HEK293T (cell line): ENCODE measurements around the gene VWC2.

ENCODE experiments used
- CTCF ChIA-PET: fragments of 350-600 bp; formaldehyde crosslinking; extraction: SDS; loops from one replicate; lab custom pipeline; 2021; ENCODE audit warnings: antibody characterized with exemption, inconsistent platforms; lab: Yijun Ruan, JAX
- POLR2A ChIA-PET: fragments of 350-600 bp; formaldehyde crosslinking; extraction: SDS; loops from one replicate; lab custom pipeline; 2020; ENCODE audit warnings: antibody characterized with exemption, inconsistent platforms; lab: Yijun Ruan, JAX
- DNase-seq: peaks from one replicate; pipeline ENCODE4 v3.0.0; 2012; ENCODE audit warnings: mixed read lengths; ENCODE audit errors: extremely low spot score
- ARNT ChIP-seq: fragments of 450-650 bp; IDR thresholded peaks from 2 replicates; pipeline ENCODE4 v1.6.1; 2017; ENCODE audit warnings: mild to moderate bottlenecking
- BHLHE40 ChIP-seq: fragments of 450-650 bp; IDR thresholded peaks from 2 replicates; pipeline ENCODE4 v1.6.1; 2016; ENCODE audit warnings: mild to moderate bottlenecking, moderate library complexity, borderline replicate concordance
- CTBP1 ChIP-seq: fragments of 450-650 bp; IDR thresholded peaks from 2 replicates; pipeline ENCODE4 v1.6.1; 2016; ENCODE audit warnings: borderline replicate concordance
- ELF4 ChIP-seq: fragments of 450-650 bp; IDR thresholded peaks from 2 replicates; pipeline ENCODE4 v1.6.1; 2017; ENCODE audit warnings: antibody characterized with exemption
- FOXA1 ChIP-seq: fragments of 450-650 bp; IDR thresholded peaks from 2 replicates; pipeline ENCODE4 v1.6.1; 2016; ENCODE audit warnings: mild to moderate bottlenecking
- FOXK2 ChIP-seq: fragments of 450-650 bp; IDR thresholded peaks from 2 replicates; pipeline ENCODE4 v1.6.1; 2016; ENCODE audit warnings: mild to moderate bottlenecking
- FOXM1 ChIP-seq: fragments of 450-650 bp; IDR thresholded peaks from 2 replicates; pipeline ENCODE4 v1.6.1; 2017; ENCODE audit warnings: mild to moderate bottlenecking, borderline replicate concordance
- HDGF ChIP-seq: fragments of 450-650 bp; IDR thresholded peaks from 2 replicates; pipeline ENCODE4 v1.6.1; 2017; ENCODE audit warnings: antibody characterized with exemption, borderline replicate concordance
- L3MBTL2 ChIP-seq: fragments of 450-650 bp; conservative IDR thresholded peaks from 2 replicates; pipeline ENCODE4 v1.6.1; 2016; ENCODE audit warnings: mild to moderate bottlenecking
- LEF1 ChIP-seq: fragments of 450-650 bp; IDR thresholded peaks from 2 replicates; pipeline ENCODE4 v1.6.1; 2017; ENCODE audit warnings: mild to moderate bottlenecking, borderline replicate concordance
- NFRKB ChIP-seq: fragments of 450-650 bp; IDR thresholded peaks from 2 replicates; pipeline ENCODE4 v1.6.1; 2016; ENCODE audit warnings: mild to moderate bottlenecking, moderate library complexity
- SP1 ChIP-seq: fragments of 450-650 bp; IDR thresholded peaks from 2 replicates; pipeline ENCODE4 v1.6.1; 2017
- SUZ12 ChIP-seq: fragments of 450-650 bp; IDR thresholded peaks from 2 replicates; pipeline ENCODE4 v1.6.1; 2016; ENCODE audit warnings: mild to moderate bottlenecking
- TARDBP ChIP-seq: fragments of 450-650 bp; IDR thresholded peaks from 2 replicates; pipeline ENCODE4 v1.6.1; 2016
- ZNF384 ChIP-seq: fragments of 450-650 bp; IDR thresholded peaks from 2 replicates; pipeline ENCODE4 v1.6.1; 2016
- TF ChIP-seq, protein P1 (sequence below): fragments of 450-650 bp; IDR thresholded peaks from 2 replicates; pipeline ENCODE4 v1.6.1; 2016

The VWC2 gene

DNA sequence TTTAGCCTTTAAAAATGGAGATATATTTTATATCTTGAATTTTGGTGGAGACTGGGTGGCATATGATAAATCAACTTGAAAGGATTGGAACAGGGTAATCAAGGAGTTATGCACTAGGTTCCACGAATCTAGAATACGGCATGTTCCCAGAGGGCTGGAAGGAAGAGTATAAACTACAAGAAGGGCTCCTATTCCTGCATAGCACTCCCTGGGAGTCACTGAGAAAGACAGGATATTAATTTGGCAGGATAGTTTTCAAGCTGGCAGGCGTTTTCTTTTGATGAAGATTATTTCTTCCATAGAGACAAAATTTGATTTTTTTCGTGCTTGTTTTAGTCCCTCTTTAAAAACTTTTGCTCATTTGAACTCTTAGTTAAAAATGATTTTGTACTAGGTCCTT, 119.7 kb downstream of the VWC2 start:
- ChIA-PET CTCF (no interaction called here), POLR2A (no interaction called here)
- no peak for DNase-seq
- TF ChIP-seq NFRKB (no peak), CTBP1 (no peak), ZNF384 (no peak), TARDBP (no peak), FOXK2 (no peak), L3MBTL2 (no peak), FOXA1 (no peak), ELF4 (no peak), SP1 (no peak), BHLHE40 (no peak), HDGF (no peak), LEF1 (no peak), ARNT (no peak), FOXM1 (no peak), SUZ12 (no peak)
- TF ChIP-seq, protein P1, sequence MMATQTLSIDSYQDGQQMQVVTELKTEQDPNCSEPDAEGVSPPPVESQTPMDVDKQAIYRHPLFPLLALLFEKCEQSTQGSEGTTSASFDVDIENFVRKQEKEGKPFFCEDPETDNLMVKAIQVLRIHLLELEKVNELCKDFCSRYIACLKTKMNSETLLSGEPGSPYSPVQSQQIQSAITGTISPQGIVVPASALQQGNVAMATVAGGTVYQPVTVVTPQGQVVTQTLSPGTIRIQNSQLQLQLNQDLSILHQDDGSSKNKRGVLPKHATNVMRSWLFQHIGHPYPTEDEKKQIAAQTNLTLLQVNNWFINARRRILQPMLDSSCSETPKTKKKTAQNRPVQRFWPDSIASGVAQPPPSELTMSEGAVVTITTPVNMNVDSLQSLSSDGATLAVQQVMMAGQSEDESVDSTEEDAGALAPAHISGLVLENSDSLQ = no peak

DNA sequence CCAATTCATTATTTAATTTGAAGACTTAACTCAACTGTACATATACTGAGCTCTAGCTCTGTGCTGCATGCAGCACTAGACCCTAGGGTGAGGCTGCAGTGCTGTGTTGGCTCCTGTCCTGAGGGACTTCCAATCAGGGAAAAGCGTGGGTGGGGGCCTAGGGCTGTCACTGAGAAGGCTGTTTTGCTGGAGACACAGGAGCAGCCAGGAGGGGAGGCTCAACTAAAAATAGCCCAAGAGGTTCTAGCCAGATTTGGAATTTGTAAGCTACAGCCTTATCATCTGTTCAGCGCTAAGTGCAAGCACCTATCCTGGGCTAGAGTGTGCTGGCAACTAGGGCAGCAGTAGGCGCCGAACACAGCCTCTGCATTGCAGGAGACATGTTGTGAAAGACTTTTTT, 121.1 kb downstream of the VWC2 start:
- CTCF ChIA-PET = no interaction called here
- TF ChIP-seq ELF4 = no peak
- no peak for TF ChIP-seq FOXA1
- TF ChIP-seq FOXM1 = no peak
- POLR2A ChIA-PET = no interaction called here
- DNase-seq = no peak

DNA sequence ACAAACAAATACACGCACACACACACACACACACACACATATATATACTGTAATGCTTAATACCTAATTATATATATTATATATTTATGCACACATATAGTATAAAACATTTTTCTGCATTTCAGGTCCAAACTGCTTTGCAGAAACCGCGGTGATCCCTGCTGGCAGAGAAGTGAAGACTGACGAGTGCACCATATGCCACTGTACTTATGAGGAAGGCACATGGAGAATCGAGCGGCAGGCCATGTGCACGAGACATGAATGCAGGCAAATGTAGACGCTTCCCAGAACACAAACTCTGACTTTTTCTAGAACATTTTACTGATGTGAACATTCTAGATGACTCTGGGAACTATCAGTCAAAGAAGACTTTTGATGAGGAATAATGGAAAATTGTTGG, 138.5 kb downstream of the VWC2 start:
- no peak for TF ChIP-seq CTBP1
- TF ChIP-seq, protein P1 = no peak
- no peak for TF ChIP-seq L3MBTL2
- TF ChIP-seq TARDBP = no peak
- TF ChIP-seq NFRKB = no peak
- no peak for TF ChIP-seq LEF1
- no peak for TF ChIP-seq BHLHE40
- no peak for TF ChIP-seq ELF4
- no peak for TF ChIP-seq SUZ12
- TF ChIP-seq FOXK2 = no peak
- TF ChIP-seq HDGF = no peak
- TF ChIP-seq ZNF384 = no peak
- ChIA-PET CTCF (no interaction called here), POLR2A (no interaction called here)
- DNase-seq = no peak

DNA sequence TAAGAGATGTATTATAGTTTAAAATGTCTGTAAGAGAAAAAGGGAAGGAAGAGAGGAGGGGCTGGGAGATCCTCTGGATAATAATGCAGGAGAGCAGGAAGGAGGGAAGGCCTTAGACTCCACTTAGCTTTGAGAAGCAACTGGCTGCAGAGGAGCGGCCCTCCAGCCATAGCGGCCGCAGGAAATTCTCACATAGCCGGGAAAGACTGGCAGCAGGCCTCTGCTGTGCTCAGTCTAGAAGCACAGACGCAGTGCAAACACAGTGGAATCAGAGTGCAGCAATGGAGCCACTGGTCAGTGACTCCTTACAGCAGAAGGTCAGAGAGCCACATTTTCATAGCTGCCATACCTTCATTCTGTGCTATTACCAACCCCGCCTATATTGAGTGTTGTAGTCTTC, 153.3 kb downstream of the VWC2 start:
- CTCF ChIA-PET = no interaction called here
- POLR2A ChIA-PET = no interaction called here
- DNase-seq = no peak
- no peak for TF ChIP-seq CTBP1

DNA sequence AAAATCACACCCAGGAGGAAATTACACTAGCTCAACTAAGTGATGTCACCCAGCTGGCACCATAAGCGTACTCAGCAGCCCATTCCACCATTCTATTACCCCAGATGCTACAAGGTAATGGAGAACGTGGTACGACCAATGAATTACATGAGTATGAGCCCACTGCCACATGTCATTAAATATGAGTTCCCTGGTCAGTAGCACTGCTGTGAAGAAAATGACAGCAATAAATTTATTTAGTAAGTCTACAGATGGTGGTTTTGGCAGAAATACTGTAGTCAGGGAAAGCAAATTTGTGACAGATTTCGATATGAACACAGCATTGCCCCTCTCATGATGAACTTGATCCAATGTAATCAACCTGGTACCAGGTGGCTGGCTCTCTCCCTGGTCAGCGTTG, 154.2 kb downstream of the VWC2 start:
- CTCF ChIA-PET = no interaction called here
- TF ChIP-seq BHLHE40 (no peak), LEF1 (no peak), TARDBP (no peak), HDGF (no peak), FOXM1 (no peak), ARNT (no peak), ELF4 (no peak), FOXK2 (no peak), L3MBTL2 (no peak), SUZ12 (no peak), CTBP1 (no peak), FOXA1 (no peak), SP1 (no peak), NFRKB (no peak), ZNF384 (no peak)
- TF ChIP-seq, protein P1 = no peak
- POLR2A ChIA-PET = no interaction called here
- DNase-seq = no peak

DNA sequence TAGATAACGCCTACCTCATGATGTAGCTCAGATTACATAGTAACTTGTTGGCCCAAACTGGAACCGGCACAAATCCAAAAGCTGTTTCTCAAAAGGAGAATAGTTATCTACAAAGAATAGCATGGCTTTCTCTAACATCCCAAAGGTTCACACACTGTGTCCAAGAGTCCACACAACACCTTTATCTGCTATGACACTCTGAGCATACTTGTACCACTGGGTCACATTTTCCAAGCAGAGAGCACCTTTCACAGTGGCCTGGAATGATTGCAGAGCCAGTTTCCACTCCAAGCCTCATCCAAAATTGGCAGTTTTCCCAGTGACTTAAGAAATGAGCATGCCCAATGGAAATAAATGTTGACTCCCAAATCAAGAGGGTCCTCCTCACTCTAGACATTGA, 155.3 kb downstream of the VWC2 start:
- ChIA-PET POLR2A (no interaction called here), CTCF (no interaction called here)
- DNase-seq = no peak
- TF ChIP-seq, protein P1 = no peak
- TF ChIP-seq ZNF384 (no peak), NFRKB (no peak), SP1 (no peak), BHLHE40 (no peak), ELF4 (no peak), FOXK2 (no peak), FOXM1 (no peak), LEF1 (no peak), ARNT (no peak), SUZ12 (no peak), CTBP1 (no peak), FOXA1 (no peak), TARDBP (no peak), L3MBTL2 (no peak)

DNA sequence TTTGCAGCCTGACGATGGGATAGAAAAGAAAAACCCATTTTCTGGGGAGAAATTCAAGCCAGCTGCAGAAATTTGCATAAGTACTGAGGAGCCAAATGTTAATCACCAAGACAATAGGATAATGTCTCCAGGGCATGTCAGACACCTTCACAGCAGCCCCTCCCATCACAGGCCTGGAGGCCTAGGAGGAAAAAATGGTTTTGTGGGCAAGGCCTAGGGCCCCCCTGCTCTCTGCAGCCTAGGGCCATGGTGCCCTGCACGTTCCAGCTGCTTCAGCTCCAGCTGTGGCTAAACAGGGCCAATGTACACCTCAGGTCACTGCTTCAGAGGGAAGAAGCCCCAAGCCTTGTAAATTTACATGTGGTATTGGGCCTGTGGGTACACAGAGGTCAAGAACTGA, 158.2 kb downstream of the VWC2 start:
- ChIA-PET CTCF (no interaction called here), POLR2A (no interaction called here)
- no peak for DNase-seq
- TF ChIP-seq FOXM1 (no peak), LEF1 (no peak), BHLHE40 (no peak), SUZ12 (no peak), SP1 (no peak), L3MBTL2 (no peak), CTBP1 (no peak), FOXA1 (no peak), FOXK2 (no peak), NFRKB (no peak), ELF4 (no peak), ZNF384 (no peak), HDGF (no peak), TARDBP (no peak)
- TF ChIP-seq, protein P1 = no peak
